GM19193 (cell line): ENCODE data around the gene CCDC57.

Experiments
- POLR2A ChIP-seq: IDR thresholded peaks from 4 replicates; pipeline ENCODE4 v1.6.1; 2011; ENCODE audit not compliant: insufficient read depth, insufficient read length; ENCODE audit errors: extremely low read depth

Gene CCDC57

GRCh38 chr17:82101767-82102679 lies 110.6 kb downstream of the CCDC57 start:
- TF ChIP-seq POLR2A: no peak

DNA sequence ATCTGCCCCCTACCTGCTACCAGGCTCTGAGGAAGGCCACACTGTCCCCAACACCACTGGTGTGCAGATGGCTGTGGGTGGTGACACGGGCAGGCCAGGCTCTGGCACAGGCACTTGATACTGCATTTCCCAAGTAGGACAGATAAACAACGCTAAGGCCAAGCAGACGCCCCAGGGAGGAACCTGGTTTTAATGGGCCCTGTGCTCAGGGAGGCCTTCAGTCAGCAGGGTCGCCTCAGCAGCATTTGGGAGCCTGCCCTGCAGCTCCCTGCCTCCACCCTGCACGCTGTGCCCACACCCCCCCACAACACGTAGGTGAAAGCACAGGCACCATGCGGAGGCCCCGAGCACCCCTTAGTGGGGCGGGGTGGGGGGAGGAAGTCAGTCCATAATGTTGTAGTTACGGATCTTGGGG lies 111.3 kb downstream of the CCDC57 start:
- no peak for TF ChIP-seq POLR2A

DNA sequence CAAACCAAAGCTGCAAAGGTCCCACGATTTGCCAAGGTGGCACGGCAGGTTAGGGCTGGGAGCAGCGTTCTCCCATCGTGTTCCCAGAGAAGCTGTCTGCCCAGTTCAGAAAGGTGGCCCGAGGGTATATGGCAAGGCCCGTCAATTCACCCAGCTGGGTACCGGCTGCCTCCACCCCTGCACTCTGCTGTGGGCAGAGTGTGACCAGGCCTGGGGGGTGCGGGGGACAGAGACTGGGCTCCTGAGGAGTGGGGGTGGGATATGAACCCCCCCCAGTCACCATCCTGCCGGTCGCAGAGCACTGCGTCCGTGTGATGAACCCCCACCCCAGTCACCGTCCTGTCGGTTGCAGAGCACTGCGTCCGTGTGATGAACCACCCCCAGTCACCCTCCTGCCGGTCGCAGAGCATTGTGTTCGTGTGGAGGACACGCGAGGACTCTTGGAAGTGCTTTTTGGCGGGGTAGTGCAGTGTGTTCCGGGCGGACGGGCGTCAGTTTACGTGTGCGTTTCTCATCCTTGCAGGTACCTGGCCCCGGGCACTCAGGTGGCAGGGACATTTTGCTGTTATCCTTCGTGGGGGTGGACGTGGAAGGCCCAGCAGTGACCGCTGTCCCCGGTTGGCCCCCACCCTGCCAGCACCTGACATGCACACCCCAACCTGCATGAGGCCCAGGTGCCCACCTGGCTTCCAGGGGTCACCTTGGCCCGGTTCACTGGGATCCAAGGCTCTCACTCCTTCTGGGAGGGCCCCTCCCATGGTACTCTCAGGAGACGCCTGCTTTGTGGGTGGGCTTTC lies 111.9 kb downstream of the CCDC57 start:
- TF ChIP-seq POLR2A: peak; percentile 11

GRCh38 chr17:82098939-82099763 lies 113.5 kb downstream of the CCDC57 start:
- peak; percentile 63 for TF ChIP-seq POLR2A

DNA sequence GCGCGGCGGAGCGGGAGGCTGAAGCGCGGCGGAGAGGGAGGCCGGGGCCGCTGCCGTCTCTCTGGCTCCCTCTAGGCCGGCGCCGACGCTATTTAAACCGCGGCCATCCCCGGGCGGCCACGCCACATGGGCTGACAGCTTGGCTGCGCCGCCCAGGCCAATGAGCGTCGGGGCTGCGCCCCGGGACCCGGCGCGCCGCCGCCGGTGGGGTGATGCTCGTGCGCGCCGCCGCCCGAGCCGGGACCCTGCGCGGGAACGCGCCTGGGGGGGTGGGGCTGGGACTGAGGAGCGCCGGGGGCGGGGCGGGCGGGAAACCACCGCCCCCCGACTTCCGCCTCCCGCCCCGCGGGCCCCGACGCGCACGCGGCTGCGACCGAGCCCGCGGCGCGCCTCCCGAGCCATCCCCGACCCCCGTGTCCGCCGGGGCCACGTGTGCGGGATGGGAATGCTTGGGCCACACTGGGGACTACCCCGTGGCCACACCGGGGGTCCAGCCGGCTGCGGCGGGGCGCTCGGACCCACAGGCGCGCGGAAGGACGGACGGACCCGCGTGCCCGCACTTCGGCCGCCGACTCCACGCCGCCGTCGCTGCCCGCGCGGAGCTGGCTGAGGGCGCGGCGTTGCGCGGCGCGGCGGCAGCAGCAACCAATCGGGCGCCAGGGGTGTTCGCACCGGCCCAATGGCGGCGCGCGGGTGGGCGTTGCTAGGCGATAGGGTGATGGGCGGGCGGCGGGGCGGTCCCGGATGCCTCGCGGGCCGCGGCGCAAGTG lies 114.3 kb downstream of the CCDC57 start, which contains the start of gene FASN:
TSS of gene FASN (minus strand) at position 68 of the 770 bp plus-strand sequence. CDS start 1,791 bp downstream, outside the sequence.
- peak; percentile 97 for TF ChIP-seq POLR2A

DNA sequence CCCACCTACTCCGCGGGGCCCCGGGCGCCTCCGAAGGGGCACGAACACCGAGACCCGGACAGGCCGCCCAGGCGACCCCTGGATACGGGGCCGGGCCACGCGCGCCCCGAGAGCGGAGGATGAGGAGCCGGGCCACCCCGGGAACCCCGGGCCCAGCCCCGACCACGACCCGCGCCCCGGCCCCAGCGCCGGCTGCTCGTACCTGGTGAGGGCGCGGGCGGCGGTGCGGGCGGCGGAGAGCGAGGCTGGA lies 114.8 kb downstream of the CCDC57 start:
- no peak for TF ChIP-seq POLR2A

DNA sequence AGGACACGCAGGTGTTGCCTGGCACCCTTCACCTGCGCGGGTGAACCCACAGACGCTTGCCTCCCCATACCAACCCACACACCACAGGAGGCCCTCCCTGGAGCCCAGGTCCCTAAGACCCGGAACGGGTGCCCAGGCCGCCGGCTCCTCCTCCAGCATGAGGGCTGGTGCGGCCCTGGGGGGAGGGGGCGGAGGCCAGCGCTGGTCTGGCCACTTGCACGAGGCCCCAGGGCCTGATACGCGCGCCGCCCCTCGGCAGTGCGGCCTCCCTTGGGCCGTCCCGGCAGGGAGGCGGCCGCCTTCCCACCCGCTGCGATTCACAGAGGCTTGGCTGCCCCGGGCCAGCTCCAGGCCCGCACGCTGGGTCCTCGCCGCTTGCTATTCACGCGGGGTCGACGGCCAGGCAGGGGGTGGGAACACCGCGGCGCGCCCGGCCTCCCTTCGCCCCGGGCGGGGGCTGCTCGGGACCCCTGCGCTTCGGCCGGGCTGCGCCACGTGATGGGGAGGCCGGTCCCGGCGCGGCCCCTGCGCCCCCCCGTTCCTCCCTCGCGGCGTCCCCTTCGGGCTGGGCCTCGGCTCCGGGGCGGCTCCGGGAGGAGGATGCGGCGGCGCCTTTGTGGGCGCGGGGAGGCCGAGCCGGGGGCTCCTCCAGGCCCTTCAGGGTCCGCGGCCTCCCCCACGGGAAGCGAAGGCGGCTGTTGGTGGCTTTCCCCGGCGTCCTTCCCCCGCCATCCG lies 115.3 kb downstream of the CCDC57 start:
- TF ChIP-seq POLR2A: no peak

DNA sequence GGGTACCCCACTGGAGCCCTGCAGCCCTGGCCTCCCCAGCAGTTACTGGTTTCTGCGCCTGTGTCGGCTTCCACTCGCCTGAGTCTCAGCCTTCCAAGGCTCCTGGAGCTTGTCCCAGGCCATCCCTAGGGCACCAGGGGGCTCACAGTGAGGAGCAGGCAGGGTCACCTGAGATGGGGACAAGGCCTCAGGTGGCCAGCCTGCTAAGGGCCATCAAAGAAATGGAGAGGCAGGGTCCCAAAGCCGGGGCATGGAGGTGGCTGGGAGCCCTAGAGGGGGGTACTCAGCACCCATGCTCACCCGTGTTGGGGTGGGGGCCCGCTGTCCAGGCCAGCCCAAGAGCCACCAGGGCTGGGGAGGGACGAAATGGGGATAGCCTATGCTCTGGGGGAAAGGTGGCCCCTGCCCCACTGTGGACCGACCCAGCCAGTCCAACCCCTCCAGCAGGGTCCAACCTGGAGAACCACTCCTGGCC lies 115.9 kb downstream of the CCDC57 start:
- TF ChIP-seq POLR2A: no peak

- no peak for TF ChIP-seq POLR2A
Observed at GRCh38 chr17:82095777-82096708, 116.6 kb downstream of the CCDC57 start.

GRCh38 chr17:82094931-82095776 lies 117.5 kb downstream of the CCDC57 start:
- no peak for TF ChIP-seq POLR2A

DNA sequence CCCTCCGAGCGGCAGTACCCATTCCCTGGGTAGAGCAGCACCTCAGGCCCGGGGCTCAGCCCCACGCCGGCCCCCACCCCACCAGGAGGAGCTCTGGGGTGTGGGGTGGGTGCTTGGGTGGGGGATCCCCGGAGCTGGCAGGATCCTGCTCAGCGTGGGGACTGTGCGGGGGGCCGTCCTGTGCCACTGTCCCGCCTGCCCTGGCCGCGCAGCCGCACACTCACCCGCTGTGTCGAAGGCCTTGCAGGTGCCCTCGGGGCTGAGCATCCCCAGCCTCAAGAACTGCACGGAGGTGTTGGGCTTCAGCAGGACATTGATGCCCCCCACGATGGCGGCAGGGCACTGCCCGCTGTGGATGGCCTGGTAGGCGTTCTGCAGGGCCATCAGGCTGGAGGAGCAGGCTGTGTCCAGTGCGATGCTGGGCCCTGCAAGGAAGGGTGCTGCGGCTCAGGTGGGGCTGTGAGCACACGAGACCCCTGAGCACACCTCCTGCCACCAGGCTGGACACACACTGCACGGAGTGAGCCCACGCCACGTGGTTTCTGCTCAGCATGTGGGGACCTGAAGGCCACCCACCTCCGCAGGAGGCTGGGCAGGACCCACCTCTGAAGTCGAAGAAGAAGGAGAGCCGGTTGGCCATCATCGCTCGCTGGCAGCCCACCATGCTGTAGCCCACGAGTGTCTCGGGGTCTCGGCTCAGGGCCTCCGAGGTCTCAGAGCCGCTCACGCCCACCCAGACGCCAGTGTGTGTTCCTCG lies 119.5 kb downstream of the CCDC57 start:
- no peak for TF ChIP-seq POLR2A

GRCh38 chr17:82092628-82092994 lies 120.0 kb downstream of the CCDC57 start:
- no peak for TF ChIP-seq POLR2A
